ENCODE data around the gene ADH1C. TPM values are rescaled to one million over a fixed set of nuclear protein-coding genes. Genes with fewer than 3 reads are reported as not detected.

Gene ADH1C
- total RNA-seq (not detected), polyA plus RNA-seq (not detected), total RNA-seq (not detected)

DNA sequence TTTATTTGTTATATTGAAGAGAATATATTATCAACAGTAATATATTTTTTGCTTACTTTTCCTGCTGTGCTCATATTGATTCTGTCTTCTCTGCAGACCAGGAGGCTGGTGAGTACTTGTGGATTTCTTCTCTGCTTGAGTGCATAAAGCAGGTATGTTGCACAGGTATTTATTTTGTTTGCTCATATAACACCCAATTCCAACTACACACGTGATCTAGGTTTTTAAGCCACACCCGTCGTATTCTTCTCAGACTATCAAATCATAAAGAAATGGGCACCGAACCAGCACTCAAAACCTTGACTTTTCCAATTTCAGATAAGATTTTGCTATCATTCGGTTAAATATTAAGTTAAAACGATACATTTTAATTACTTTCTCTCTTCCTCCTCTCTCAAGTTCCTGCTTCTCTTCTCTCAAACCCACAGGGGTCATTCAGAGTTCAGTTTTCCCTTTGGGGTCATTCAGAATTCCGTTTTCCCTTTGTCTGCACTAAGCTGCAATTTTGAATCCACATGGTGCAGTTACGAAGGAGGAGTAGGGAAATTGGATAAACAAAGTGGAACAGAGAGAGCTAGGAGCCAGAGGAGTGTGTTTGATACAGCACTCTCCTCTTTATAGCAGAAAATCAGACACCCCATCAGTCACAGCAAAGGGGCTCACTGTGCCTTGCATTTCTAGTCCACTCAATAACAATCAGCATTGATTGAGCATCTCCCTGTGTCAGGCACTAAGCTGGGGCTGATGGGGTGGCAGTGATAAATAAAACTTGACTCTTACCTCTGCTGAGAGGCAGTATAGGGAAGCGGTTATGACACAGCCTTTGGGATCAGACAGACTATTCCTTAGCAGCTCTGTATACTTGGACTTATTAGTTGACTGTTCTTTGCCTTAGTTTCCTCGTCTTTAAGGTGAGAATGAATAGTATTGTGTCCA lies at the start of gene ADH1C:
ADH1C (minus strand) TSS at position 145 of the 936 bp plus-strand sequence; CDS start at position 74, 71 bp downstream.
- H3K27me3 Mint-ChIP-seq: peaks cover 0 to 26% (median 4%) of the 10 kb centered on the region in 5 donors

DNA sequence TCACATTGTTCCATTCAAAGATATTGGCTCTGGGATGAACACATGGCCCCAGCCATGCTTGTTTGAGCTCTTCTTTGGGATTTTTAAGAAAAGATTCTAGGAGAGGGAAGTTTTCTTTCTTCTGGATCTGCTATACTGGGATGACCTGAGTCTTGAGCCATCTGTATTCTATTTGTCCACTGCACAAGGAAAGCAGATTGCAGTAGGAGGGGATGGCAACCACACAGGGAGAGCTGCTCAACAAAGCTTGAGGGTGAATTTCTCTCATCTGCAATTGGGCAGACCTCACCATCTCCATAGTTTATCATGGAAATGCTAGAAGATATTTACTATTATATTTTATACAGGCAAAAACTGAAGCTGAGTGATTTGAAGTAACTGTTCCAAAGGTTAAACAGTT lies 48.3 kb upstream of the ADH1C start:
- Mint-ChIP-seq H3K4me3 (no peak overlapping the region), H3K9me3 (peaks cover 0 to 9% (median 0%) of the 10 kb centered on the region in 11 donors), H3K36me3 (no peaks in the 10 kb centered on the region), H3K4me1 (peaks cover 0 to 19% (median 0%) of the 10 kb centered on the region in 7 donors), H3K27me3 (peaks cover 0 to 11% (median 0%) of the 10 kb centered on the region in 5 donors), H3K27ac (no peak overlapping the region)
- DNase-seq: no peak
- CTCF ChIA-PET: no interaction called here
- H3K27ac ChIP-seq (ENCODE audit: low read depth, low read length): no peak overlapping the region
- no peaks in the 10 kb centered on the region for H3K9me3 ChIP-seq (ENCODE audit: control insufficient read depth in 2 of 3, low read length in 3 of 3)
- no peak overlapping the region for H3K4me3 ChIP-seq (ENCODE audit: low read length)
- H3K27me3 ChIP-seq (ENCODE audit: control insufficient read depth in 2 of 2, insufficient read depth in 2 of 2, low read length in 2 of 2): no peaks in the 10 kb centered on the region
- no peaks in the 10 kb centered on the region for H3K36me3 ChIP-seq (ENCODE audit: control insufficient read depth in 2 of 3, insufficient read depth in 3 of 3, low read length in 3 of 3)
- POLR2A ChIA-PET: no interaction called here
- no peaks in the 10 kb centered on the region for H3K4me1 ChIP-seq (ENCODE audit: control insufficient read depth in 2 of 2, insufficient read depth in 2 of 2, low read length in 2 of 2)
- intact Hi-C loops (cut with micrococcal nuclease): loop anchor here in 1 of 2 donors (10.0 kb wide), 1 partner anchor 404 kb away; no protein-coding TSS in a partner anchor
- ATAC-seq: no peak

More for the DNA sequence above, at the start of gene ADH1C:
- intact Hi-C loops (cut with micrococcal nuclease): no loop called here
- Histone ChIP-seq H3K9me3 (ENCODE audit: control insufficient read depth in 2 of 3, low read length in 3 of 3) (no peaks in the 10 kb centered on the region), H3K27me3 (ENCODE audit: control insufficient read depth in 2 of 2, insufficient read depth in 2 of 2, low read length in 2 of 2) (no peaks in the 10 kb centered on the region), H3K4me3 (ENCODE audit: low read length) (no peak within 1 kb of the TSS), H3K4me1 (ENCODE audit: control insufficient read depth in 2 of 2, insufficient read depth in 2 of 2, low read length in 2 of 2) (no peaks in the 10 kb centered on the region), H3K36me3 (ENCODE audit: control insufficient read depth in 2 of 3, insufficient read depth in 3 of 3, low read length in 3 of 3) (no peaks in the 10 kb centered on the region), H3K27ac (ENCODE audit: low read depth, low read length) (no peak within 1 kb of the TSS)
- no peak for DNase-seq
- H3K36me3 Mint-ChIP-seq: peaks cover 0 to 3% (median 0%) of the 10 kb centered on the region in 5 donors
- no peak within 1 kb of the TSS for H3K27ac Mint-ChIP-seq
- ATAC-seq: no peak
- POLR2A ChIA-PET: no interaction called here
- peaks cover 0 to 6% (median 0%) of the 10 kb centered on the region in 7 donors for H3K4me1 Mint-ChIP-seq
- CTCF ChIA-PET: no interaction called here
- peaks cover 0 to 24% (median 8%) of the 10 kb centered on the region in 11 donors for H3K9me3 Mint-ChIP-seq
- no peak within 1 kb of the TSS for H3K4me3 Mint-ChIP-seq

DNA sequence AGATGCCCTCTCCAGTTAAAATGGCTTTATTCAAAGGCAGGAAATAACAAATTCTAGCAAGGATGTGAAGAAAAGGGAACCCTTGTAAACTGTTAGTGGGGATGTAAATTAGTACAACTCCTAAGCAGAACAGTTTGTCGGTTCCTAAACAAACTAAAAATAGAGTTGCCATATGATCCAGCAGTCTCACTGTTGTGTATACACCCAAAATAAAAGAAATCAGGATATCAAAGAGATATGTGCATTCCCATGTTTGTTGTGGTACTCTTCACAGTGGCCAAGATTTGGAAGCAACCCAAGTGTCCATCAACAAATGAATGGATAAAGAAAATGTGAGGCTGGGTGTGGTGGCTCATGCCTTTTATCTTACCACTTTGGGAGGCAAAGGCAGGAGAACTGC lies 46.5 kb upstream of the ADH1C start:
- DNase-seq (no peak), ATAC-seq (no peak)
- POLR2A ChIA-PET: no interaction called here
- CTCF ChIA-PET: no interaction called here
- no peaks in the 10 kb centered on the region for H3K36me3 ChIP-seq (ENCODE audit: control insufficient read depth in 2 of 3, insufficient read depth in 3 of 3, low read length in 3 of 3)
- H3K27me3 ChIP-seq (ENCODE audit: control insufficient read depth in 2 of 2, insufficient read depth in 2 of 2, low read length in 2 of 2): no peaks in the 10 kb centered on the region
- H3K4me3 ChIP-seq (ENCODE audit: low read length): no peak overlapping the region
- H3K4me3 Mint-ChIP-seq: no peak overlapping the region
- intact Hi-C loops (cut with micrococcal nuclease): no loop called here
- no peak overlapping the region for H3K27ac Mint-ChIP-seq
- H3K9me3 Mint-ChIP-seq: peaks cover 0 to 9% (median 0%) of the 10 kb centered on the region in 11 donors
- peaks cover 0 to 11% (median 1%) of the 10 kb centered on the region in 5 donors for H3K27me3 Mint-ChIP-seq
- no peaks in the 10 kb centered on the region for H3K9me3 ChIP-seq (ENCODE audit: control insufficient read depth in 2 of 3, low read length in 3 of 3)
- H3K36me3 Mint-ChIP-seq: no peaks in the 10 kb centered on the region
- no peaks in the 10 kb centered on the region for H3K4me1 ChIP-seq (ENCODE audit: control insufficient read depth in 2 of 2, insufficient read depth in 2 of 2, low read length in 2 of 2)
- H3K27ac ChIP-seq (ENCODE audit: low read depth, low read length): no peak overlapping the region
- peaks cover 0 to 4% (median 0%) of the 10 kb centered on the region in 7 donors for H3K4me1 Mint-ChIP-seq

DNA sequence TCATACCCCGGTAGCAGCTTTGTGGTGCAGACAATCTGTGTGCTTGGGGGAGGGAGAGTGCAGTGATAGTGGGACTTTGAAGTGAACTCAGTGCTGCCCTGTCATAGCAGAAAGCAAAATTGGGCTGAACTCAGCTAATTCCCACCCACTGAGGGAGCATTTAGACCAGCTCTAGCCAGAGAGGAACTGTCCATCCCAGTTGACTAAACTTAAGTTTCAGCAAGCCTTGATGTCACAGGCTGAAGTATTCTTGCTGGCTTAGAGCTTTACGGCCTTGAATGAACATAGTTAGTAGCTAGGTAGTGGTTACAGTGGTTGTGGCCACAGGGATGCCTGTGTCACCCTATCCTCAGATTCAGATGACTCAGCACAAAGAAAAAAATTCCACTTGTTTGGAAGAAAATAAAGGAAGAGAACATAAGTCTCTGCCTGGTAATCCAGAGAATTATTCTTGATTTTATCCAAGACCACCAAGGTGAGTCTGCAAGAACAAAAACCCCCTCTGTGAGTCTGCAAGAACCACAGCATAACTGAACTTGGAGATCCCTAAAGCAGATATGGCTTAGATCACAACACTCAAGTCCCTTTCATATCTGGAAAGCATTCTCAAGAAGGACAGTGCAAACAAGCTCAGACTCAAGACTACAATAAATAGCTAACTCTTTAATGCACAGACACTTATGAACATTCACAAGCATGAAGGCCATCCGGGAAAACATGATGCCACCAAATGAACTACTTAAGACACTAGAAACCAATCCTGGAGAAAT lies 43.2 kb upstream of the ADH1C start:
- ATAC-seq (no peak), DNase-seq (no peak)
- Mint-ChIP-seq H3K27ac (no peak overlapping the region), H3K9me3 (peaks cover 0 to 9% (median 0%) of the 10 kb centered on the region in 11 donors), H3K36me3 (peaks cover 0 to 4% (median 0%) of the 10 kb centered on the region in 5 donors), H3K27me3 (peaks cover 5 to 13% (median 9%) of the 10 kb centered on the region in 5 donors), H3K4me3 (no peak overlapping the region), H3K4me1 (no peaks in the 10 kb centered on the region)
- Histone ChIP-seq H3K9me3 (ENCODE audit: control insufficient read depth in 2 of 3, low read length in 3 of 3) (no peaks in the 10 kb centered on the region), H3K27ac (ENCODE audit: low read depth, low read length) (no peak overlapping the region), H3K27me3 (ENCODE audit: control insufficient read depth in 2 of 2, insufficient read depth in 2 of 2, low read length in 2 of 2) (no peaks in the 10 kb centered on the region), H3K4me3 (ENCODE audit: low read length) (no peak overlapping the region), H3K4me1 (ENCODE audit: control insufficient read depth in 2 of 2, insufficient read depth in 2 of 2, low read length in 2 of 2) (no peaks in the 10 kb centered on the region), H3K36me3 (ENCODE audit: control insufficient read depth in 2 of 3, insufficient read depth in 3 of 3, low read length in 3 of 3) (no peaks in the 10 kb centered on the region)
- ChIA-PET CTCF (interaction anchor here (0.9 to 1.0 kb wide), 2 partner anchors 9 to 14 kb away, joined by 3 to 4 read pairs; no protein-coding TSS in a partner anchor), POLR2A (no interaction called here)
- intact Hi-C loops (cut with micrococcal nuclease): no loop called here

DNA sequence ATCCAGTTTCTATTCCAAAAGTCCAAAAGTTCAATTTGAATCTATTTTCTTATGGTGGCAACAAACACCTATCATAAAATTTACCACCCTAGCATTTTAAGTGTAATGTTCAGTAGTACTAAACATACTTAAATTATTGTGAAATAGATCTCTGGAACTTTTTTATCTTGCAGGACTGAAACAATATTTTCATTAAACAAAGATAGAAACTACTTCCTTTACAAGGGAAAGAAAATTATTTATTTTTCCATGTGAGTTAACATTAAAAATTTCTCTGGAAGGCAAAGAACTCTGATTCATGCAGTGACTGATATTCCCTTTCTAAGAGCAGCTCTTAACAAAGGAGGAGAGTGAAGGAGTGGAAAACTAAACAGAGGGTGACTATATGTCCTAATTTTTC lies 42.4 kb upstream of the ADH1C start:
- H3K4me3 Mint-ChIP-seq: no peak overlapping the region

DNA sequence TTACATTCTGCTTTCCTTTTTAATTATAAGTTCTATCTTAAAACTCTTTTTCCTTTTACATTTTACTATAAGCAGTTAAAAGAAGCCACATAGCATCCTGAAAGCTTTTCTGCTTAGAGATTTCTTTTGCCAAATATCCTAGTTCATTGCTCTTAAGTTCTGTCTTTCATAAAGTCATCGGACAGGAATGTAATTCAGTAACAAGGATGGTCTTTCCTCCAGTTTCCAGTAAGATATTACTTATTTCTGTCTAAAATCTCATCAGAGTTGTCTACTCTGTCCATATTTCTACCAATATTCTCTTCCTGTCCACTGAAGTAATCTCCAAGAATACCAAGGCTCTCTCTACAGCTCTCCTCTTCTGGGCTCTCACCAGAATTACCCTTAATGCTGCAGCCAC lies 37.5 kb upstream of the ADH1C start:
- Histone ChIP-seq H3K27ac (ENCODE audit: low read depth, low read length) (no peak overlapping the region), H3K27me3 (ENCODE audit: control insufficient read depth in 2 of 2, insufficient read depth in 2 of 2, low read length in 2 of 2) (no peaks in the 10 kb centered on the region), H3K4me1 (ENCODE audit: control insufficient read depth in 2 of 2, insufficient read depth in 2 of 2, low read length in 2 of 2) (no peaks in the 10 kb centered on the region), H3K4me3 (ENCODE audit: low read length) (no peak overlapping the region), H3K36me3 (ENCODE audit: control insufficient read depth in 2 of 3, insufficient read depth in 3 of 3, low read length in 3 of 3) (no peaks in the 10 kb centered on the region), H3K9me3 (ENCODE audit: control insufficient read depth in 2 of 3, low read length in 3 of 3) (no peaks in the 10 kb centered on the region)
- DNase-seq (no peak), ATAC-seq (no peak)
- Mint-ChIP-seq H3K36me3 (peaks cover 0 to 4% (median 0%) of the 10 kb centered on the region in 5 donors), H3K4me1 (no peaks in the 10 kb centered on the region), H3K9me3 (peaks cover 0 to 4% (median 0%) of the 10 kb centered on the region in 11 donors), H3K27ac (no peak overlapping the region), H3K27me3 (peaks cover 7 to 21% (median 12%) of the 10 kb centered on the region in 5 donors), H3K4me3 (no peak overlapping the region)
- CTCF ChIA-PET: no interaction called here
- intact Hi-C loops (cut with micrococcal nuclease): no loop called here
- POLR2A ChIA-PET: no interaction called here

More for the DNA sequence above, 42.4 kb upstream of the ADH1C start:
- Mint-ChIP-seq H3K27me3 (peaks cover 5 to 13% (median 9%) of the 10 kb centered on the region in 5 donors), H3K27ac (no peak overlapping the region), H3K4me1 (no peaks in the 10 kb centered on the region), H3K9me3 (peaks cover 0 to 9% (median 0%) of the 10 kb centered on the region in 11 donors), H3K36me3 (peaks cover 0 to 4% (median 0%) of the 10 kb centered on the region in 5 donors)
- H3K27me3 ChIP-seq (ENCODE audit: control insufficient read depth in 2 of 2, insufficient read depth in 2 of 2, low read length in 2 of 2): no peaks in the 10 kb centered on the region
- intact Hi-C loops (cut with micrococcal nuclease): no loop called here
- DNase-seq: no peak
- H3K9me3 ChIP-seq (ENCODE audit: control insufficient read depth in 2 of 3, low read length in 3 of 3): no peaks in the 10 kb centered on the region
- ChIA-PET POLR2A (no interaction called here), CTCF (interaction anchor here (1.0 kb wide), 1 partner anchor 15 kb away, joined by 4 read pairs; no protein-coding TSS in a partner anchor)
- H3K4me1 ChIP-seq (ENCODE audit: control insufficient read depth in 2 of 2, insufficient read depth in 2 of 2, low read length in 2 of 2): no peaks in the 10 kb centered on the region
- no peak overlapping the region for H3K4me3 ChIP-seq (ENCODE audit: low read length)
- H3K27ac ChIP-seq (ENCODE audit: low read depth, low read length): no peak overlapping the region
- no peak for ATAC-seq
- no peaks in the 10 kb centered on the region for H3K36me3 ChIP-seq (ENCODE audit: control insufficient read depth in 2 of 3, insufficient read depth in 3 of 3, low read length in 3 of 3)

Data from naive thymus-derived CD4-positive, alpha-beta T cell (primary cell).